Fibroblast of peridontal ligament (primary cell): ENCODE results near the gene AK3.

Experiments
- DNase-seq: peaks from one replicate; pipeline ENCODE4 v3.0.0-alpha.2; 2010; ENCODE audit errors: extremely low read depth

Gene AK3

DNA sequence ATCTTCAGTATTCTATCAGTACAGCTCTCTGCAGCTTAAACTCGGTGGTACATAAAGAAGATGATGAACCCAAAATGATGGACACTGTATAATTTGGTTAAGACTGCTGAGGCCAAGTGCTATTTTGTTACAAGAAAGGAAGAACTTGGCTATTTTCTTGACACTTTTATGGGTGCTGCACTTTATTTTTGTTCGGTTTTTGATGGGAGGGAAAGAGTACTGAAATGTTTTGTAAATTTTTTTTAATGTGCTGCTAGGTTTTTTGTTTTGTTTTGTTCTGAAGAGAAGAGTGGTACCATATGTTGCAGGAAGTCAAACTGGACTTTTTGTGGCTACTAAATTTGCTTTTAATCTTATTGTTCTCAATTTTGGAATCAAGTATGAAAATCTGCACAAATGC is 35.0 kb downstream of the AK3 start:
- DNase-seq: no peak

DNA sequence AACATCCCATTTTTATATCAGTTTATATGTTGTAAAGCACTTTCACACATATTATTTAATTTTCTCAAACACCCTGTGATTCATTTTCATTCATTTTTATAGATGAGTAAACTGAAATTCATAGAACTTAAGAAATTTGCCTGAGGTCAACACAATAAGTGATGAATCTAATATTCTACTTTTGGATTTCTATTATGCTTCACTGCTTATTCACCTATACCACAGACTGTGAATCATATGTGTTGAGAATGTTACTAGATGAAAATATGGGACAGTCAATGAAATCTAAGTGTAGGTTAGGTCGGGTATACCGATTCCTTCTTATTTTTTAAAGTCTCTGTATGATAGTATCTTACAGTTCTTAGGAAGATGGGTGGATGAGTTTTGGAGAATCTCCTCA is 36.9 kb downstream of the AK3 start:
- no peak for DNase-seq

- DNase-seq: no peak
Measured at GRCh38 chr9:4701526-4701925, 39.5 kb downstream of the AK3 start.

DNA sequence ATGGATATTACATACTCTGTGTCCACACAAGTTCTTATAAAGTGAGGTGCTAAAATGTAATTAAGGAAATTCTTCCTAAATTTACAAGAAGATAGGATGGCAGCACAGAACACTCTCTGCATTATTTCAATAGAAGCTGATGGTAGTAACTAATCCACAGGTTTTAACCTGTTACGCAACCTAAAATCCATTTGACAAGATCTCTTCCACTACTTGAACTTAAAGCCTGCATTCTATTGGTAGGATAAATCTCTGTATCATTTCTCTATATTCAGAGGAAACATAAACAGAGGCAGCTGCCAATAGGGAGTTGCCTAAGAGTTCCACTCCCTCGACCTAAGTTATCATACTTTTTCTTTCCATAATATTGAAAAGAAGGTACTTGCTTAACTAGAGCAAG is 40.1 kb downstream of the AK3 start:
- no peak for DNase-seq

DNA sequence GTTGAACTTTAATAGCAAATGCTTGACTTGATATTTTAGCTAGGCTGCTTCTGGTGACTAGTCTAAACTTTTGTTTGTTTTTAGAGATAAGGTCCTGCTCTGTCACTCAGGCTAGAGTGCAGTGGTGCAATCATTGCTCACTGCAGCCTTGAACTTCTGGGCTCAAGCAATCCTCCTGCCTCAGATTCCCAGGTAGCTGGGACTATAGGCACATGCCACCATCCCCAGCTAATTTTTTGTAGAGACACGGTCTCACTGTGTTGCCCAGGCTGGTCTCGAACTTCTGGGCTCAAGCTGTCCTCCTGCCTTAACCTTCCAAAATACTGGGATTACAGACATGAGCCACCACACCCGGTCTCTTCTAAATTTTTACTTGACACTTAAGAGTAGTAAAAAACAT is 40.9 kb downstream of the AK3 start:
- no peak for DNase-seq

DNA sequence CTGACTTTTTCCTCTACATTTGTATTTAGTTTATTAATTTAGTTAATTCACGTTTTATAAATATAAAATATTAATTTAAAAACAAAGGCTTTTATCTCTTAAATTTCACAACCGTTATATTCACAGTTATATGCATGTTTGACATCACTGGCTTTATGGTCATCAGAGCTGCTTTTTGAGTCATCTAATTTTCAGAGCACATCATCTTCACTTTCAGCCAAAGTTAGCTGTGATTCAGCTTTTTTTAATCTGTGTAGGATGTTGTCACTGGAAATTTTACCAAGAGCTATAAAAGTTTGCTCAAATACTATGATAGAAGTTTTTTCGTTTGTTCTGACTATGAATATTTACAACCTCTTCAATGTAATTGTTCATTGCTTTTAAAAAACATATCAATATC is 49.2 kb downstream of the AK3 start:
- peak; percentile 87 for DNase-seq

- no peak for DNase-seq
Measured at GRCh38 chr9:4690144-4690543, 50.9 kb downstream of the AK3 start.

DNA sequence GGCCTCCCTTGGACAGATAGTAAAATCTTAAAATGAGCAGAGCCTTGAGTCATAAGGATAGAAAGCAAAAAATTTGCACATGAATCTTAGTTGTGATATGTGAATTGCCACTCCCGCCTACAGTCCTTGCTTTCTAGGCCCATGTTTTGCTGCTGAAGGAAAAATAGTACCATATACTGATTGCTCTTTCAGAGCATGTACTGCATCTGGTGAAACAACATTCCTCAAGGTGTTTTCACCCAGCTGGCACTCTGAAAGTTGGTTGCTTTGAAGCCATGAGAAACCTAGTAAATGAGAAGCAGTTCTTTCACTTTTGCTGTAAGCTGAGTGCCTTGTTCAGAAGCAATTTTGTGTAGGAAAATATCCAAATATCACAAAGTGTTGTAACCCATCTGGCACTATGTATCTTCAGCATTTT is 51.3 kb downstream of the AK3 start:
- peak; percentile 38 for DNase-seq

GRCh38 chr9:4689021-4689420 is 52.0 kb downstream of the AK3 start:
- DNase-seq: peak; percentile 44

DNA sequence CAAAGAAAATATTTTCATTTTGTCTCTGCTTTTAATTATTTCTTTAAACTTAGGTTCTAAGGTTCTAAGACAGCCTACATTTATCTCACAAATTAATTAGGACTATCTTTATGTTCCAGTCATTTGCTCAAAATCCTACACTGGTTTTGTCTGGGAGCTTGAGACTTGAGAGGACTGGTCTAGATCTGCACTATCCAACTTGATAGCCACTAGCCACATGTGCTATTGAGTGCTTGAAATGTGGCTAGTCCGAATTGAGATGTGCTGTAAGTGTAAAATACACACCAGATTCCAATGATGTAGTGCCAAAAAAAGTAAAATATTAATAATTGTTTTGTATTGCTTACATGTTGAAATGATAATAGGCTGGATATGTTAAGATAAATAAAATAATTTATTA is 54.4 kb downstream of the AK3 start:
- DNase-seq: no peak

- DNase-seq: no peak
Measured at GRCh38 chr9:4686112-4686511, 54.9 kb downstream of the AK3 start.

DNA sequence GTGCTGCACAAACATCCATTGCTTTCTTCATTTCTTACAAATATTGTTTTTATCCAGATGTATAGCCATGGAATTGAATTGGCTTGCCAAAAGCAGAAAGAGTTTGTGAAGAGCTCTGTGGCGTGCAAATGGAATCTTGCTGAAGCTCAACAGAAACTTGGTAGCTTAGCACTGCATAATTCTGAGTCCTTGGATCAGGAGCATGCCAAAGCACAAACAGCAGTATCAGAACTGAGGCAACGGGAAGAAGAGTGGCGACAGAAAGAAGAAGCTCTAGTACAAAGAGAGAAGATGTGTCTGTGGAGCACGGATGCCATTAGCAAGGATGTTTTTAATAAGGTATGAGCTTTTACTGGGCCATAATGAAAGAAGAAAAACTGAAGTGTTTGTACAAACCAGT is 56.2 kb downstream of the AK3 start:
- DNase-seq: no peak

GRCh38 chr9:4680750-4681149 is 60.3 kb downstream of the AK3 start:
- DNase-seq: peak; percentile 61

DNA sequence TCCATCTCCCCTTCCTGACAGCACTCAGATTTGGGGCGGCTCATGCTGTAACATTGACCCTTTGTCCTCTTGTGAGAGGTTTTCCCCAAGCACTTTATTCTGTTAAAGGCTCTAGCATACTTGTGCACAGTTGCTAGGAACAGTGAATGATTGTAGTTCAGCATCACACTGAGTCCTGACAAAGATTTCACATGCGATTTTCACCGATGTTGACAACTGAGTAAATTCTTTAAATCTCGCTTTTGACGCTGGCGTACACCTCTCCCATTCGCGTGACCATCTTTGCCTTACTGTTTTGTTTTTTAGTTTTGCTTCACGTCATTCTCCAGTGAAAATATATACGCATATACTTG is 60.9 kb downstream of the AK3 start:
- DNase-seq: peak; percentile 34

DNA sequence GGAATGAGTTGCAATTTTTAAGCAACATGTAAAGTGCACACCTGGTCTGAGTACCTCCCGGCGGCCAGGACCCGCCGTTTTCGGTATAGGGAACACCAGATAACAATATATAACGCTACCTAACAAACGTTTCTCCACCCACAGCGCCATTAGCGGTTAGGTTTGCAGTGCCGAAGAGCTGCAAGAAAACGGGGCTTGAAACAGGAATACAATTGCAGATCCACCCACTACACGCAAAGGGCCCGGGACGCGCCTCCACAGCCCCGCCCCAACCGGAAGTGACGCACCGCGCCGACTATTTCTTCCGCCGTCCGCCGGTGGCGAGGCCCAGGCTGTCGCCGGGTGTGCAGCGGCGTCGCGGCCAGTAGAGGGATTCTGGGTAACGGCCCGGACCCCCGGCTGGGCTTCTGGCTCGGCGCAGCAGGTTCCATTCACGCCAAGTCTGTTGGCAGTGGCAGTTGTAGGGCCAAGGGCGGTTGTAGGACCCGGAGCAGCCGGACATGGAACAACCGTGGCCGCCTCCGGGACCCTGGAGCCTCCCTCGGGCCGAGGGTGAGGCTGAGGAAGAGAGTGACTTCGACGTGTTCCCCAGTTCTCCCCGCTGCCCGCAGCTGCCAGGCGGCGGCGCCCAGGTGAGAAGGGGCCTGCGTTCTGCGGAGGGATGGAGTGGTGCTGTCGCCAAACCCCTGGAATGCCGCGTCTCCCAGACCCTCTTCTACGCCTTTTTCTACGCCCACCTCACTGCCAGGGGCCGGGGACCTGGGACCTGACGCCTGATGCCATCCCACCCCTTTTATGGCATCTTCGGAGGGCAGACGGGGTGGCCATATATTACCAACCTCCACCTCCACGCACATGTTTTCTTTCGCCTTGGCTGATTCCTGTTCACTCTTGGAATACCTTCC is 61.5 kb downstream of the AK3 start, which contains the start of gene CDC37L1:
Gene CDC37L1 (plus strand): TSS at position 302 of the 905 bp plus-strand sequence. CDS start 199 bp downstream, at position 501.
- peak; percentile 94 for DNase-seq

GRCh38 chr9:4678679-4679267 is 62.2 kb downstream of the AK3 start:
- peak; percentile 53 for DNase-seq

- no peak for DNase-seq
Measured at GRCh38 chr9:4677392-4677791, 63.6 kb downstream of the AK3 start.

- DNase-seq: peak; percentile 99
Measured at GRCh38 chr9:4674783-4675182, 66.2 kb downstream of the AK3 start.

- DNase-seq: no peak
Measured at GRCh38 chr9:4671737-4672136, 69.3 kb downstream of the AK3 start.

GRCh38 chr9:4670591-4670990 is 70.4 kb downstream of the AK3 start:
- DNase-seq: no peak

DNA sequence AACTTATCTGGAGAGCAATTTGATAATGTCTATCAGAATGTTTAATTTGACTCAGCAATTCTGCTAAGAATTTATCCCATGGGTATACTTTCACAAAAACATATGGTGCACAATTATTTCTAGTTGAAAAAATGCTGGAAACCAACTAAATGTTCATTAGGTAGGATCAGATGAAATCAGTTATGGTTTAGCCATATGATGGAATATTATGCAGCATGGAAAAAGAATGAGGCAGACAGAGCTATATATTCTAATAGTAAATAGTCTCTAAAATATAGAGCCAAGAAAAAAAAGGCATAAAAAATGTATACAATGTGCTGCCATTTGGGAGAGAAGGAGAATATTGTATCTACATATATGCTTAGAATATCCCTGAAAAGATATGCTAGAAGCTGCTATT is 71.1 kb downstream of the AK3 start:
- no peak for DNase-seq

DNA sequence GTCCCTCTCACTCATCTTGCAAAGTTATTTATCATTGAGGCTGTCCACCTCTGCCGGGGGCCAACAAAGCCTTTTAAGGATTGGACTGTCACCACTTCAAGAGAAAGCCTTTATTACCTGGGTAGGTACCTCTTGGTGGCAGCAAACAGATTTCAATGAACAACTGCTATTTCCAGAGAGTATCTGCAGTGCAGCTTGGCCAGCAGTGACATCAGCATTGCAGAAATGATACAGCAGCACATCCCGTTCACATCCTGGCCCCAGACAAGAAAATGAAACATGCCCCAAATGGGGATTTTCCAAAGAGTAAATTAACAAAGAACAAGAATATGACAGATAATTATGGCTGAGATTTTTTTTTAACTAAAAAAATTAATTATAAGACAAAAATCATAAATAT is 72.4 kb downstream of the AK3 start:
- no peak for DNase-seq

- DNase-seq: no peak
Measured at GRCh38 chr9:4667681-4668080, 73.3 kb downstream of the AK3 start.
